Measurements from ENCODE around the gene PATE4.

GRCh38 chr11:125874556-125875124 is 41.5 kb downstream of the PATE4 start:
- TF ChIP-seq CTCF (IDR thresholded peaks at IDR 0.05) (peak; percentile 67 to 81 (median 76)), POLR2A (IDR thresholded peaks at IDR 0.05) (no peak)

All from right lobe of liver (tissue), 4 donors.